COLO668 (cell line): ENCODE measurements around the gene NRL.
A peak's percentile ranks its signal among the peaks of the same experiment; 100 is the strongest.
"Not testable (repeated sequence)": the region's sequence is repeated elsewhere in the genome, so short reads cannot be mapped to it uniquely, and the experiment has no call there.

Experiments
- DNase-seq: peaks from one replicate; lab custom pipeline; 2025; ENCODE audit not compliant: unreplicated experiment; lab: John Stamatoyannopoulos, UW

The NRL gene

DNA sequence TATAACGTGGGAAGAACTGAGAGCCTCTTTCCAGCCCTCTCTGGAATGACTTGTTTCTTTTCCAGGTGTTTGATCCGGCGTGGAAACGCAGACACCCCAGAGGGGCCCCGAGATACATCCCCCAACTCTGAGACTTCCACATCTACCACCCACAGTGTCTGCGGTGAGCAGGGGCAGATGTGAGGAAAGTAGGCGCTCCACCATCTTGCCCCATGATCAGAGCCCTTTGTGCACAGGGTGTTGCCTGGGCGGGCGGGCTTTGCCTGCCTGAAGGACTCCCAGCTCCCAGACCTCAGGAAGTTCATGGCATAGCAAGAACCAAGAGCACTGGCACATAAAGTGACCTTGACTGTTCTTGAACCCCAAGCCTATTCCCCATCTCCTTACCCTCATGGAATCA is 60.1 kb downstream of the NRL start:
- DNase-seq, result no peak

GRCh38 chr14:24054324-24054641 is 60.5 kb downstream of the NRL start:
- DNase-seq, result no peak

- no peak for DNase-seq
These were observed 61.0 kb downstream of the NRL start for GRCh38 chr14:24053548-24054323.

- no peak for DNase-seq
These were observed 61.8 kb downstream of the NRL start for GRCh38 chr14:24052656-24053547.

- peak; percentile 92 for DNase-seq
These were observed 62.7 kb downstream of the NRL start, which contains the start of gene CARMIL3 for GRCh38 chr14:24051789-24052655. CARMIL3 (plus strand) TSS chr14:24052009; CDS start chr14:24052154, 145 bp downstream.

DNA sequence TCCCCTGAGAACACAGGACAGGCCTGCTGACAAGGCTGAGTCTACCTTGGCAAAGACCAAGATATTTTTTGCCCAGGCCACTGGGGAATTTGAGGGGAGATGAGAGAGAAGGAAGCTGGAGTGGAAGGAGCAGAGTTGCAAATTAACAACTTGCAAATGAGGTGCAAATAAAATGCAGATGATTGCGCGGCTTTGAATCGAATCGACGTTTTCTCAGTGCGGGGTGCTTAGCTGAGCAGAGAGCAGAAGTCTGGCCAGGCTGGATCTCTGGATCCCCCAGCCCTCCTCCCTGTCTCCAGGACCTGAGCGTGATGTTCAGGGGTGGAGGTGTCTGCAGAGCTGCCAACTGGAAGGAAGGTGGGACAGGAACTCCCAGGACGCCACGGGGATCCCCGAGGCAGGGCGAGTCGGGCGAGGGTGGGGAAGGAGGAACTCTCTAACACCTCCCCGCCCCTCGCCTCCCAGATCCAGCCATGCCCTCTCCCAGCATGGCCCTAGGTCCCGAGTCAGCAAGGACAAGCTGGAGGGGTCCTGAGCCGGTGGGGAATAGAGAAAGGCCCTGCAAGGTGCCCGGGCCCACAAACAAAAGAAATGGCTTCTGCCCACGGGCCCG is 63.5 kb downstream of the NRL start:
- DNase-seq, result no peak

- DNase-seq, result not testable (repeated sequence)
These were observed 64.0 kb downstream of the NRL start for GRCh38 chr14:24050753-24051152.

GRCh38 chr14:24049002-24049401 is 65.7 kb downstream of the NRL start:
- DNase-seq, result not testable (repeated sequence)

DNA sequence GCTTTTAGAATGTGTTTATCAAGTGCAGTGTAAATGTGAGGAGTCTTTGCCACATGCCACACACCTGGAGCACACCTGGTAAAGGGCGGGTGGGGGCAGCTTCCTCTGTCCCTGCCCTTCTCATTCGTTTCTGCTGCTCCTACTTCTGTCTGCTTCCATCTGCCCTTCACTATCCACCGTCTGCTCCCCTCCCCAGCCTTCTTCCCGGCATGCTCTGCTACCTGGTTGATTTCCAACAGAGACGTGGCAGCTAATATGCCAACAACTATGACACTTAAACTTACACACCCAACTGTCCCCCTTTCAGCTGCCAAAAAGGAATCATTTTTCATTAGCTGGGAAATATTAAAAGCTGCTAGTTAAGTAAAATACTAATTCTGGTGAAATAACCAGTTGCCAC is 72.0 kb downstream of the NRL start:
- DNase-seq, result no peak

DNA sequence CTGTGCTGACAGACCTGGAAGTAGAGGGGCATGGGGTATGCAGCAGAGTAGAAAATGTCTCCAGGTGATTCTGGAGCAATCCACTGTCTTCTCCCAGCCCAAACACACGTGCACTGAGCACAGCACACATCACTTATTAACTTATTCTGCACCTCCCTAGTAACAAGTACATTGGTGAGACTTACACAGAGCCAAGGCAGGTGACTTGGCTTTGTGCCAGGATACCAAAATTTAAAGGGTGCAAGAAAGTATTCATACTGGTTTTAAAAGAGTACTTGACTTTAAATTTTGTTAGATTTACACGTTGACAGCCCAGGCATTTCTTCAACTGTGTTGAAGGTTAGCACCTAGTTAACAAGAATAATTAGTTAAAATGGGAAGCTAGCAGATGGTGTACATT is 74.1 kb downstream of the NRL start:
- no peak for DNase-seq

- no peak for DNase-seq
These were observed 76.1 kb downstream of the NRL start for GRCh38 chr14:24038686-24039085.

GRCh38 chr14:24037658-24038037 is 77.1 kb downstream of the NRL start:
- DNase-seq, result peak; percentile 62

DNA sequence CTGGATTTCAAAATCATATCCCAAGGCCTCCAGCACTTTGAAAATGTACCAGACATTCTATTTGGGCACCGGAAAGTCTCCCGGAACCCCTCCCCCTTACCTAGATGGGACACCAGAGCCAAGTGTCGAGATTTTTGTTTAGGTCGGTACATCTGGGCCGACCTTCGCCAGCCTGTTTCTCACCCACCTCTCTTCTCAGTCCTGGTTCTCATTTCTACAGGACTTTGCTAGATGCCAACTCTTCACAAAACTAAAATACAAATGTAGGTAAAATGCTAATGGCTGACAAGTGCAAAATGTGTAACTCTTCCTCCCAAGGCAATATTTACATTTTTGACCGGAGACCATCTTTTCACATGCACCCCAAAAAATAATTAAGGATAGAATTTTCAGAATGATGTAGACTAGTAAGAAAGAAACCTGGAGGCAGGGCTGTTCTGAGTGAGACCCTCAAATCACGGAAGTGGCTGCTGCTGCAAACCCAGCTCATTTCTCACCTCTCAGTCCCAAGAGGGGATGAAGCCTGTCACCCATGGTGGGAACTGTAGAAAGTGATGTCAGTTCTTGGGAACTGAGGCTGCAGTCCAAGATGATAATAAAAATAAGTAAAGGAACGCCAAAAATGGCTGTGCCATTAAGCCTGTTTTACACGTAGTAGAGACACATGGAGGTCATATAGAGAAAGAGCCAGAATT is 77.6 kb downstream of the NRL start:
- not testable (repeated sequence) for DNase-seq

- peak; percentile 87 for DNase-seq
These were observed 78.4 kb downstream of the NRL start for GRCh38 chr14:24036169-24036962.

- DNase-seq, result peak; percentile 27
These were observed 79.0 kb downstream of the NRL start for GRCh38 chr14:24035769-24036168.

DNA sequence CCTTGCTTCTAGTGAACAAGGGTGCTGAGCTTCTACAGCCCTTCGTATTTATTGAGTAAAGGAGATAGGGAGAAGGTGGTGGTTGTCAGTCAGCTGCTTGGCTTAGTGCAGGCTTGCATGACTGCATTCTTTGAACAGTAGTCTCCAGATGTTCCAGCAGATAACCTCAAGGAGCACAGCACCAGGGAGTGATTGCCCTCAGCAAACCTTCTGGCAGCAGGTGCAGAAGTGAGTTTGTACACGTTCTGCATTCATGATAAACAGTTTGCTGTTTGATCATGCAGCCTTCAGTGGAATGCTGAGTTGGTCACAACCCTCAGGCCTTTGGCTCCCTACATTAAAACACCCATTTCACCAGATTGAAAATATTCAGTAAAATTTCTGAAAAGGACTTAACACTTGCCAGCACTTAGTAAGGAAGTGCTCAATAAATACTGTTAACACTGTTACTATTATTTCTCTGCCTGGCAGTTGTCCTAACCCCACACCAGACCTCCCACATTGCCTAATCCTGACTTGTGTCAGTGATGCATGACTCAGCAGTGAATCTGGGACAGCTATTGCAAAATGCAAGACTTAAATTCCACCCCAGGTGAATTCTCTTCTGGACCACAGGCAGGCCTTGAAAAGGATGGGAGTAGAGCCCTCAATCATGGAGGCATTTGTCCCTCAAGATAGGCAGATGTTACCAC is 81.9 kb downstream of the NRL start:
- DNase-seq, result no peak

DNA sequence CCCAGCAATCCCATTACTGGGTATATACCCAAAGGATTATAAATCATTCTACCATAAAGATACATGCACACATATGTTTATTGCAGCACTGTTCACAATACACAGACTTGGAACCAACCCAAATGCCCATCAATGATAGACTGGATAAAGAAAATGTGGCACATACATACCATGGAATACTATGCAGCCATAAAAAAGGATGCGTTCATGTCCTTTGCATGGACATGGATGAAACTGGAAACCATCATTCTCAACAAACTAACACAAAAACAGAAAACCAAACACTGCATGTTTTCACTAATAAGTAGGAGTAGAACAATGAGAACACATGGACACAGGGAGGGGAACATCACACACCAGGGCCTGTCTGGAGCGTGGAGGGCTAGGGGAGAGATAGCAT is 83.4 kb downstream of the NRL start:
- not testable (repeated sequence) for DNase-seq

DNA sequence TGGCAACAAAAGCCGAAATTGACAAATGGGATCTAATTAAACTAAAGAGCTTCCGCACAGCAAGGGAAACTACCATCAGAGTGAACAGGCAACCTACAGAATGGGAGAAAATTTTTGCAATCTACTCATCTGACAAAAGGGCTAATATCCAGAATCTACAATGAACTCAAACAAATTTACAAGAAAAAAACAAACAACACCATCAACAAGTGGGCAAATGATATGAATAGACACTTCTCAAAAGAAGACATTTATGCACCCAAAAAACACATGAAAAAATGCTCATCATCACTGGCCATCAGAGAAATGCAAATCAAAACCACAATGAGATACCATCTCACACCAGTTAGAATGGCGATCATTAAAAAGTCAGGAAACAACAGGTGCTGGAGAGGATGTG is 85.1 kb downstream of the NRL start:
- DNase-seq, result not testable (repeated sequence)
